ENCODE measurements around the gene SDF2. TPM values are rescaled to one million over a fixed set of nuclear protein-coding genes. Genes with fewer than 3 reads are reported as not detected.

SDF2 gene
- total RNA-seq, 1 donor from 2014 or later, result 48.8 TPM

DNA sequence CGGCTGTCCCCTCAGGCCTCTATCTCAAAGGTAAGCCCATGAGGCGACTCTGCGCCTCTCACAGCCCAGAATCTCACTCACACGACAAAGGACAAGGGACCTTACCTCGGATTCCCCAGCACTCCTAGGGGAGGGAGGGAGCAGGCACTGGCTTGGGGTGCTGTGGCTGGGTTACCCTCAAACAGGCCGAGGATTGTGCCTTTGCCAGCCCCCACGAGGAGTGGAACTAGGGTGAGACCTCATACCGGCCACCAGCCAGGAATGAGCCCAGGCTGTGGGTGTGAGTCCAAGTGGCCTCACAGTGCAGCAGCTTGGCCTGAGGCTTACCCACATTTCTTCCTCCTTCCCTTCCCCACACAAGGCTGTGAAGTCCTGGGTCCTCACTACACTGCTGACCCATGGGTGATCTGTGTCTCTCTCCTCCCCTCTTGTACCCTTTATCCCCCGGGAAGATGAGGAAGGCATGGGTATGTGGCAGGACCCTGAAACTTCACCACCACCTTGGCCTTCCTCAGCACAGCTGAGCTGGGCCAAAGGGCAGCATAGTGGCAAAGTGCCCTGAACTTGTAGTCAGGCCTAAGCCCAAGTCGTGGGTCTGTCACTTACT, 44.1 kb upstream of the SDF2 start:
- DNase-seq, result no peak
- no peak for ATAC-seq

DNA sequence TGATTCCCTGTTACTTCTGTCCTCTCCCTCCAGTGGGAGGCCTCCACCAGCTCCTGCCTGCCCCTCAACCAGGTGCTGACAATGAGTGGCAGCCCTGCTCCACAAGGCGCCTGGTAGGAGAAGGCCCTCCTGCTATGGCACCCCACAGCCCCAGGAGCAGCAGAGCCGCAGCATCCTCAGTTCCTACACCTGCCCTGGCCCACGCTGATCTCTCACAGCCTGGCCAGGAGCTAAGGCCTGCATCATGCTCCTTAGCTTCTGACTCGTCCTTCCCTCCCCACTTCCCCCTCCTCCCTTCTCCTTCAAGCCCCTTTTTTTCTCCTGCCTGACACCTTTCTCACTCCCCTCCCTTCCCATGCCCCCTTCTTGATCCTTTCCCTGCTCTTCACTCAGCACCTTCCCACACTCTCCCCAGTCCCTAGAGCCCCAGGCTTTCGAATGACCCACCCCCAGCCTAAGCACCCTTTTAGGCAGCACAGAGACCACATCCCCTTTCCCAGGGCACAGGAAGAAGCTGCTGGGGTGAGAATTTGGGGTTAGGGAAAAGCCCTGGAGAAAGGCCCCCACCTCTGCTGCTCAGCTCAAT, 43.5 kb upstream of the SDF2 start:
- no peaks in the 10 kb centered on the region for H3K4me1 ChIP-seq
- H3K27me3 ChIP-seq (ENCODE audit: low read depth), result no peaks in the 10 kb centered on the region
- H3K27ac ChIP-seq, result no peak overlapping the region
- peaks cover 47% of the 10 kb centered on the region for H3K36me3 ChIP-seq
- TF ChIP-seq, protein P1, sequence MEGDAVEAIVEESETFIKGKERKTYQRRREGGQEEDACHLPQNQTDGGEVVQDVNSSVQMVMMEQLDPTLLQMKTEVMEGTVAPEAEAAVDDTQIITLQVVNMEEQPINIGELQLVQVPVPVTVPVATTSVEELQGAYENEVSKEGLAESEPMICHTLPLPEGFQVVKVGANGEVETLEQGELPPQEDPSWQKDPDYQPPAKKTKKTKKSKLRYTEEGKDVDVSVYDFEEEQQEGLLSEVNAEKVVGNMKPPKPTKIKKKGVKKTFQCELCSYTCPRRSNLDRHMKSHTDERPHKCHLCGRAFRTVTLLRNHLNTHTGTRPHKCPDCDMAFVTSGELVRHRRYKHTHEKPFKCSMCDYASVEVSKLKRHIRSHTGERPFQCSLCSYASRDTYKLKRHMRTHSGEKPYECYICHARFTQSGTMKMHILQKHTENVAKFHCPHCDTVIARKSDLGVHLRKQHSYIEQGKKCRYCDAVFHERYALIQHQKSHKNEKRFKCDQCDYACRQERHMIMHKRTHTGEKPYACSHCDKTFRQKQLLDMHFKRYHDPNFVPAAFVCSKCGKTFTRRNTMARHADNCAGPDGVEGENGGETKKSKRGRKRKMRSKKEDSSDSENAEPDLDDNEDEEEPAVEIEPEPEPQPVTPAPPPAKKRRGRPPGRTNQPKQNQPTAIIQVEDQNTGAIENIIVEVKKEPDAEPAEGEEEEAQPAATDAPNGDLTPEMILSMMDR (IDR thresholded peaks at IDR 0.05), result no peak
- no peaks in the 10 kb centered on the region for H3K9me3 ChIP-seq
- no peak for DNase-seq
- H3K4me3 ChIP-seq, result no peak overlapping the region
- ATAC-seq, result no peak
- intact Hi-C loops (cut with DNase I), result no loop called here

More for the DNA sequence above, 44.1 kb upstream of the SDF2 start:
- no peak overlapping the region for H3K4me3 ChIP-seq
- no peaks in the 10 kb centered on the region for H3K9me3 ChIP-seq
- TF ChIP-seq, protein P1 (IDR thresholded peaks at IDR 0.05), result no peak
- no peaks in the 10 kb centered on the region for H3K27me3 ChIP-seq (ENCODE audit: low read depth)
- H3K27ac ChIP-seq, result no peak overlapping the region
- intact Hi-C loops (cut with DNase I), result no loop called here
- H3K4me1 ChIP-seq, result no peaks in the 10 kb centered on the region
- peaks cover 40% of the 10 kb centered on the region for H3K36me3 ChIP-seq

DNA sequence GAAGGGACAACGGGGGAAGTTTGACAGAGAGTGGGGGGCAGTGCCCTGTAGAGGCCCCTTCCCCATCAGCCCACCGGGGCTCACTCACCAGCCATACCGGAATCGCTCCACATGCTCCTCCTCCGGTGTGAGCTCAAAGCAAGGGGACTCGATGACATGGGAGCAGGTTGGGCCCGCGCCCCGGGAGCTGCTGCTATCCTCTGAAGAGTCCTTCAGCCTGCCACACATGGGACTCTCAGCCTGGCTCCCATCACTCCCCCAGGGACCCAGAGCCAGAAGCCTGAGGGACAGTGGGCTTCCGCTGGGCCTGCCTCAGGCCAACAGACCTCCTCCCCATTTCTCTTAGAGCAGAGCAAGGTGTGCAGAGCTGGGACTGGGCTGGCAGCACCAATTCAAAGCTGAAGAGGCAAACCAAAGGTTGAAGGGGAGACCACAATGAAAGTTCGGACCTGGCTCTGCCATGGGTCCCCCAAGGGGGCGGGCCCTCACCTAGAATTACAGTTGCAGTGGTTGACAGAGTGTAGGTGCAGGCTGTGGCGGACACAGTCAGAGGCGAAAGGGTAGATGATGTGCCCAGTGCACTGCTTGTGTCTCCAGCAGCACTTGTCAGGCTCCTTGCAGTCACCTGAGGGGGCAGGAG, 42.6 kb upstream of the SDF2 start:
- ATAC-seq (no peak), DNase-seq (no peak)
- no peaks in the 10 kb centered on the region for H3K9me3 ChIP-seq
- H3K4me3 ChIP-seq, result no peak overlapping the region
- no peaks in the 10 kb centered on the region for H3K27me3 ChIP-seq (ENCODE audit: low read depth)
- H3K4me1 ChIP-seq, result no peaks in the 10 kb centered on the region
- no peak overlapping the region for H3K27ac ChIP-seq
- H3K36me3 ChIP-seq, result peaks cover 55% of the 10 kb centered on the region
- intact Hi-C loops (cut with DNase I), result no loop called here
- TF ChIP-seq, protein P1 (IDR thresholded peaks at IDR 0.05), result no peak

DNA sequence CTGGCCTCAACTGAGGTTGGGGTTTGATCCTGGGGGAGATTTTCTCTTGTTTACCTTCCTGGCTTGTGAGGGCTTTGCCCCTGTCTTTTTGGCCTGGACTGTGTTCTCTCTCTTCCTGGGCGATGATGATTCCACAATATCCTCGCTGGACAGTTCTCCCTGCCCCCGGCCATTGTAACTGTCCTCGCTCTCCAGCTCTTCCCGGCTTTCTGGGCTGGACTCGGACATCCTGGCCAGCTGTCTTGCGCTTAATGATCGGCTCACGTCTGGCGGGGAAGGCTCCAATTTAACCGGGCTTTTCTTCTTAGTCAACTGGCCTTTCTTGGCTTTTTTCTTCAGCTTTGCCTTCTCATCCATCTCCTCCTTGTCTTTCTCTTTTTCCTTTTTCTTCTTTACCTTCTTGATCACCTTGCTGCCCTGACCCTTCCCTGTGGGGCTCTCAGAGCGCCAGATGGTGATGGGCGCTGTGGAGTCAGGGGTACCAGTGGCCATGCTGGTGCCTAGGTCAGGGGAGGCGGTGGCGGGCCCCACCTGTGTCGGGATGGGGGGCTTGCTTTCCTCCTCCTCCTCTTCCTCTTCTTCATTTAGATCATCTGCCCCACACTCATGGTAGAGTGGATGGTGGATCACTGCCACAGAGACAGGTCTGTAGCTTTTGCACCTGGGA, 42.0 kb upstream of the SDF2 start:
- H3K36me3 ChIP-seq, result peaks cover 62% of the 10 kb centered on the region
- TF ChIP-seq, protein P1 (IDR thresholded peaks at IDR 0.05), result no peak

DNA sequence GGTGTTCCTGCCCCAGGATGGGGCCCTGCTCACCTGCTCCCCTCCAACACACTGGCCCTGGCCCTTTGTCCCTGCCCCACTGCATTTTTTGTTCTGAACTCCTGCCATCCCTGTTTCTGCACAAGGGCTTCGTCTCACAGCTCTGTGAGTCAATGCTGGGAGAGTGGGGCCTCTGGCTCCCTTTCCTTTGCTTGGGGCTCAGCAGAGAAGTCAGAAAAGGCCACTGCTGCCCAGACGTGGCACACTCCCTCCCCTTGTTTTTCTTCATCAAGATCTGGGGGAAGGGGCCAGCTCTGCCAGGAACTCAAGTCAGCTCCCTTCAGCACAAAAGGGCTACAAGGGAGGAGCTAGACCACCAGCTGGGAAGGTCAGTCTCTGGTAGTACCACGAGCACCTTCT, 41.0 kb upstream of the SDF2 start:
- Histone ChIP-seq H3K27ac (no peak overlapping the region), H3K4me3 (no peak overlapping the region), H3K27me3 (ENCODE audit: low read depth) (no peaks in the 10 kb centered on the region), H3K9me3 (no peaks in the 10 kb centered on the region), H3K36me3 (peaks cover 71% of the 10 kb centered on the region), H3K4me1 (no peaks in the 10 kb centered on the region)
- DNase-seq (no peak), ATAC-seq (no peak)
- intact Hi-C loops (cut with DNase I), result no loop called here
- TF ChIP-seq, protein P1 (IDR thresholded peaks at IDR 0.05), result no peak

More for the DNA sequence above, 42.0 kb upstream of the SDF2 start:
- H3K9me3 ChIP-seq, result no peaks in the 10 kb centered on the region
- ATAC-seq, result no peak
- no peaks in the 10 kb centered on the region for H3K27me3 ChIP-seq (ENCODE audit: low read depth)
- no peaks in the 10 kb centered on the region for H3K4me1 ChIP-seq
- DNase-seq, result no peak
- intact Hi-C loops (cut with DNase I), result no loop called here
- no peak overlapping the region for H3K4me3 ChIP-seq
- H3K27ac ChIP-seq, result no peak overlapping the region

Measured in lower lobe of right lung (tissue), 2 donors.